HG02588 (cell line): ENCODE results near the gene SZRD1.
"Not testable (repeated sequence)": the region's sequence is repeated elsewhere in the genome, so short reads cannot be mapped to it uniquely, and the experiment has no call there.

ENCODE experiments used
- ATAC-seq: cut with Tn5 transposase; IDR thresholded peaks from one replicate; pipeline ENCODE4 v1.9.1; 2021; ENCODE audit warnings: mild to moderate bottlenecking, moderate library complexity; ENCODE audit not compliant: unreplicated experiment

The SZRD1 gene, protein sequence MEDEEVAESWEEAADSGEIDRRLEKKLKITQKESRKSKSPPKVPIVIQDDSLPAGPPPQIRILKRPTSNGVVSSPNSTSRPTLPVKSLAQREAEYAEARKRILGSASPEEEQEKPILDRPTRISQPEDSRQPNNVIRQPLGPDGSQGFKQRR

DNA sequence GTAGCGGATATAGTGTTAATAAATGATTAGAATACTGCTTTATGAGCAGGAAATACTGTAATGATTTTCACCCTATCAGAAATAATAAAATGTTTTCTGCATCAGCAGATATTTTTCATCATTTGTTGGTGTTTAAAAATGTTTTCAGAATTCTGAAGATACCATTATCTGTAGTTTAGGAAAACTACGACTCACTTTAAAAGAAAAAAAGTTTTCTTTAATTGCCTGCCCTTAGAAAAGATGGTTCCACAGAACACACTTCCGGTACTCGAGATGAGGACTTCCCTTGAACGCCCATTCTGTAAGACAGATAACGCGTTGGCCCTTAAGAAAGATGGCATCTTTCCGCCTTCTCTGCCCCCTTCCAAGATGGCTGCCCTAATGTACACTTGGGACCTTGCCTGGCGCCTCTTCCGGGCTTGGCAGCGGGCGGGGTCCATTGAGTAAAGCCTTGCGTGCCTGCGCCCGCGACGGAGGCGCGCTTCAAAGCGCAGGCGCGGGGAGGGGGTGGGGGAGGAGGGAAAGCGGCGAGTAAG is at the start of gene SZRD1:
Gene SZRD1, plus strand, starts transcription at position 521 of the 536 bp plus-strand sequence. CDS start 16 bp downstream, outside the sequence.
- peak; percentile 70 for ATAC-seq

GRCh38 chr1:16318555-16318954 is 48.5 kb upstream of the SZRD1 start:
- no peak for ATAC-seq

DNA sequence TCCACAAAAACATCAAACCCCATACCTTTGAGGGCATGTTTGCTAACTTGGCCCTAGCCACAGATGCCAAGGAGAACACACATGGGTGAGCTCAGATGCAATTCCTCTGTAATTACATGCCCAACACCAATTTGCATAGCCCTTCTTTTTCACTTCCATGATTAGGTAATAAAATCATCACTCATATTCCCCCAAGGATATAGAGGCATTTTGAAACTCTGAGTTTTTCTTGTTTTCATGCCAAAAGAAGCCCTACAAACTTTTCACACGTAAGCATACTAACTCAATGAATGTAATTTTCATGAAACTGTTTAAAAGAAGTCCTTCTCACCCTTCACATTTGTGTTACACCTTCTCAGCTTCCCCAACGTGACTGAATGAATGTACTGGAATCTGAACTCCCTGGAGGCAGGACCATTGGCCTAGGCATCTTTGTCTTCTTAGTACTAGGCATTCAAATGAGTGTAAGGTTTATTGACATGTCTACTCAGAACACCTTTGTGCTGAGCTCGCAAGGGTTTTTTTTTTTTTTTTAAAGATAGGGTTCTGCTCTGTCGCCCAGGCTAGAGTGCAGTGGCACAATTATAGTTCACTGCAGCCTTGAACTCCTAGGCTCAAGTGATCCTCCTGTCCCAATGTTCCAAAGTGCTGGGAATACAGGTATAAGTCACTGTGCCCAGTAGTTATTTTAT is 45.7 kb upstream of the SZRD1 start:
- ATAC-seq, result no peak

GRCh38 chr1:16324456-16324890 is 42.6 kb upstream of the SZRD1 start:
- no peak for ATAC-seq

DNA sequence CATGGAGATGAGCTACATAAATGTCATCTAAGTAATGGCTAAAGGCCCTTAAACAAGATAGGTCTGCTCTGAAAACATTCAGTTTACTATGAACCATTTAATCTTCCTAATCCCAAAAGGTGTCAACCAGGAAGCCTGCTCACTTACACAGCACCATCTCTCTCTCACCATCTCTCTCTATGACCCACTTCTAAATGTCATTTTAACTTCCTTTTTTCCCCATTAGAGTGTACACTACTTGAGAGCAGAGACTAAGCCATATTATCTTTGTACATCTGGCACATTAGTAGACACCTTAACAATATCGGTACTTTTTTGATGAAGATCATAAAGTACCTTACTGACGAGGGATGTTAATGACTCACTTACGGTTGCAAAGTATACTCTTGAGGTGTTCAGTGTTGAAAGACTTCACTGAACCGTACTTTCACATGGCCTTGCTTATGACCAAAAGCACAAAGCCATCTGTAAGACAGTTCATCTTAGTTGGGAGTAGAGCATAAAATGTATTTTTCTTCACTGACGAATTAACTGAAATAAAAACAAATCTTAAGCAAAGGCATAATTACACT is 40.1 kb upstream of the SZRD1 start:
- ATAC-seq, result no peak

GRCh38 chr1:16334655-16335340 is 32.2 kb upstream of the SZRD1 start:
- no peak for ATAC-seq

- no peak for ATAC-seq
Observed at GRCh38 chr1:16338961-16339360, 28.1 kb upstream of the SZRD1 start.

GRCh38 chr1:16340673-16341072 is 26.4 kb upstream of the SZRD1 start:
- no peak for ATAC-seq

DNA sequence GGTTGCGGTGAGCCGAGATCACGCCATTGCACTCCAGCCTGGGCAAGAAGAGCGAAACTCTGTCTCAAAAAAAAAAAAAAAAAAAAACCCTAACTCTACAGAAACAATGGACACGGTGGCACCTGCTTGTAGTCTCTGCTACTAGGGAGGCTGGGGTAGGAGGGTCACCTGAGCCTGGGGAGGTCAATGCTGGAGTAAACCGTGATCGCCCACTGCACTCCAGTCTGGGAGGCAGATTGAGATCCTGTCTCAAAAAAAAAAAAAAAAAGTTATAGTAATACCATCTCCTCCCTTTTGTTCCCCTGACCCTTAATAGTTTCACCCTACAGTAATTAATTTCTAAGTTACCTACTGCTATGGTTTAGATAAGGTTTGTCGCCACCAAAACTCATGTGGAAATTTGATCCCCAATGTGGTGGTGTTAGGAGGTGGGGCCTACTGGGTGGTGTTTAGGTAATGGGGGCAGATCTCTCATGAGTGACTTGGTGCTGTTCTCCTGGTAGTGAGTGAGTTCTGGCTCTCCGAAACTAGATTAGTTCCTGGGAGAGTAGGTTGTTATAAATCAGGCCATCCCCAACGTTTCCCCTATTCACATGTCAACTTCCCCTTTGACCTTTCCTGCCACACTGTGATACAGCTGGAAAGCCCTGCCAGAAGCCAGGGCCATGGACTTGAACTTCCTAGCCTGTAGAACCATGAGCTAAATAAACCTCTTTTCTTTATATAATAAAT is 24.5 kb upstream of the SZRD1 start:
- no peak for ATAC-seq

- not testable (repeated sequence) for ATAC-seq
Observed at GRCh38 chr1:16343276-16343675, 23.8 kb upstream of the SZRD1 start.

- ATAC-seq, result no peak
Observed at GRCh38 chr1:16348414-16349182, 18.4 kb upstream of the SZRD1 start.

DNA sequence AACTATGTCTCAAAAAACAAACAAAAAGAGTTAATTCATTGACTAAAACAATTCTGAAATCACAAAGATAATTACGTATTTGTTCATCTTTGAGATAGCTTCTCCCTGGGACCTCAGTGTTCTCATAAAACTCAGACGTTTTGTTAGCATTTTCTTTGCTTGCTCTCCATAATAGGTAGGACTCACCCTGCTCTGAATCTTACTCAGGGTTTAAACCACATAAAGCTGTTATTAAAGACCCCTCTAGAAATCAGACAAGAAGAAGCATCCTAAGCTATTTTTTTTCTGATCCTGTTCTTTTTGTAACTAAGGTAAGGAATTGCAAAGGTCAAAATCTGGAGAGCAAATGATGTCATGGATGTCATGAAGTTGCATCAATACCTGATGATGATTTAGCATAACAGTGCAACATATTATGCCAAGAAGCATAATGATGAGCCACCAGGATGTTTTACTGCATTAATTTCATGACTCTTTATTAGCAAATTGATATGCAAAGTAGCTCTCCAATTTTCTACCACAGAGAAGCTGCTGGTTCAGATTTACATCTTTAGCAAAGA is 17.1 kb upstream of the SZRD1 start:
- no peak for ATAC-seq

DNA sequence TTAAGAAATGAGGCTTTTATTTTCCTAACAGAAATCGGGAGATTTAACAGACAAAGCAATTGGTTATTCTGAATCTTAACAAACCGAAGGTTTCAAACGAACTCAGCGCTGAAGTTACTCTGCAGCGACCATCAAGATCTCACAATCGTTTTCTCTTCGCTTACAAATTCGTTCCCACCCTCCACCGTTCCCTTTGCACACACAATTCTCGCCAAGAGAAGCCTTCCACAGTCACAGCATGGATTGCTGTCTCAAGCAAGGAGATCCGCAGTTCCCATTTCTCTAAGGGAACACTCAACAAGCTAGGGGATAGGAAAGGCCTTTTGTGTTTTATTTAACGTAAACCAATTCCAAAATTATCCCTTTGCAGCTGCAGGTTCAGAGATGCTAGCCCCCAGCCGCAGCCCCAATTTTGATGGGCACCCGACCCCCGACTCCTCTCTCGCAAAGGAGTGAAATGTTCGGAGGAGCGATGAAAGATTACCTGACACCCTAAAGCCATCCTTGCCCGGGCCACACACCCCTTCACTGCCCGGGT is 15.5 kb upstream of the SZRD1 start:
- no peak for ATAC-seq

GRCh38 chr1:16351994-16352841 is 14.8 kb upstream of the SZRD1 start, which contains the start of gene FBXO42:
TSS of gene FBXO42 (minus strand) at chr1:16352480. CDS start at chr1:16315418, 37,062 bp downstream.
- peak; percentile 87 for ATAC-seq

GRCh38 chr1:16352842-16353535 is 14.1 kb upstream of the SZRD1 start:
- no peak for ATAC-seq

- ATAC-seq, result no peak
Observed at GRCh38 chr1:16354619-16355018, 12.4 kb upstream of the SZRD1 start.

DNA sequence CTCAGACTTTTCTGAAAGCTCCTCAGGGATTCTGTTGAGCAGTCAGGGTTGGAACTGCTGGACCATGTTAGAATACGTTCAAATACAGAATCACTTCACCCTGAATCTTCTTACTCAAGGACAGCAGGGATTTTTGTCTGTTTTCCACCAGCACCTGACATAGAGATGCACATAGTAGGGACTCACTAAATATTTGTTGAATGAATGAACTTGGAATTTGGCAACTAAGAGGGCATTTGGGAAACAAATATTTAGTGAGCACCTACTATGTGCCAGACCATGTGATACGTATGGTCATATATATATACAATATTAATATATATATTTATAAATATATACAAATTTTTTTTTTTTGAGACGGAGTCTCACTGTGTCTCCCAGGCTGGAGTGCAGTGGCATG is 10.2 kb upstream of the SZRD1 start:
- no peak for ATAC-seq

GRCh38 chr1:16365146-16365498 is 1.9 kb upstream of the SZRD1 start:
- not testable (repeated sequence) for ATAC-seq
